Measurements from ENCODE around the gene B3GNT3.

B3GNT3 gene

DNA sequence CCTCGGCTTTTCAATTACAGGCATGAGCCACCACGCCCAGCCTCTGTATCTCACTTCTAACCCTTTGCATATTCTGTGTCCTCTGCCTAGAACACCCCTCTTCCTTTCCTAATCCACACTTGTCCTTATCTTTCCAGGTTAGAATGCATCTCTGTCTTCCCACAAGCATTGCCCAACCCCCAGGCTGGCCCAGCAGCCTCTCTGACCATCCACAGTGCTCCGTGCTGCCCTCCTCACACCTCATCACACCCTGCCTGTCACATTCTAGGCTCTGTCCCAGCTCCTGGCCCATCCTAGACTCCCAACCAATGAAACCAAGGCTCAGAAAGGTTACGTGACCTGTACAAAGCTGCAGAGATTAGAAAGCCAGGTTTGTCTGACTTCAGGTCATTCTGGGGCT lies 41.6 kb downstream of the B3GNT3 start:
- DNase-seq, result no peak

GRCh38 chr19:17837972-17838371 lies 43.0 kb downstream of the B3GNT3 start:
- no peak for DNase-seq

GRCh38 chr19:17840019-17840418 lies 45.1 kb downstream of the B3GNT3 start:
- no peak for DNase-seq

DNA sequence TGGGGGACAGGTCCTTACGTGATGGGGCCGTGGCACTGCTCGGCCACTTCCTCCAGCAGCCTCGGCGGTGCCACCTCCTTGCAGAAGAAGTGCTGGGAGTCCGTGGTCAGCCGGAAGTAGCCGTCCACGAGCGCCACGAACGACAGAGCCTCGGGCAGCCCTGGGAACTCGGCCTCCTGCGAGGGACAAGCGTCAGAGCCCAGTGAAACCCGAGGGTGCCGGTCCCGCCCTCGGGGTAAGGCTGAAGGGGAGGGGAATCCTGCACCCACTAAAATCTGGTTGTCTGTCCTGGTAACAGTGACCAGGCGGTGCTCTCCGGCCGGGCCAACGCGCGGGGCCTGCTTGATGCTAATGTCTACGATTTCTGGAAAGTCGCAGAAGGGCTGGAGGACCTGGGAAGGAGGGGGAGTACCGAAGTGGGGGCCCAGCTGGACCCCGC lies 46.5 kb downstream of the B3GNT3 start:
- DNase-seq, result no peak

DNA sequence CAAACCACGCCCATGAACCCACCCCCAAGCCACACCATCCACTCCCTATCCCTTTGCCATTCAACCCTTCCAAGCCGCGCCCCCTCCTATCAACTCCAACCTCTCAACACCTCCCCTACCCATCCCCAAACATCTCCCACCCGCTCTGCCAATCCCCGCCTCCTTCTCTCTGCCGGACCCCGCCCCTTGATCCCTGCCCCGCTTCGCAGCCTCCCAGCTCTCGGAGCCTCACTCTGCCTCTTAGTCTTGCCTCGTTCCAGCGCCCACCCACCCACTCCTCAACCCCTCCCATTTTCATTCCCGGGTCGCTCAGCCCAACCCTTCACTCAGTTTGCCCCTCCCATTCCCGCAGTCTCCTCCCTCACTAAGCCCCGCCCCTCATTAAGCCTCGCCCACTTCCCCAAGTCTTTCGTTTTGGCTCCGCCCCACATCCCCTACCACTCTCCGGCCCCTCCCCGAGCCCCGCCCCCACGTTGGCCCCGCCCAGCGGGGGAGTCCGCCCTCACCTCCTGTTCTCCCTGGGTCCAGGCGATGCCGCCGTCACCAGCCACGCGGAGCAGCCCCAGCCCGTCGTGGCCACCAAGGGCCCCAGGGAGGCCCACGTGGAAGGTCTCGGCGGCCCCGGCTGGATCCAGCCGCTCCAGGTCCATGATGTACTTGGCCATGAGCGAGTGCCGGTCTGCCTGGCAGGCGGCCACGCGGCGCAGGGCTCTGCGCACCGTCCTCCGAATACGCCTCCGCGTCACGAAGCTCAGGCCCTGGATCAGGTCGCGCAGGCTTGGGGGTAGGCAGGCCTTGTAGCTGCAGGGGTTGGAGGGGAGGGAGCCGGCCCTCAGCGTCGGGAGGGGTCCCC lies 47.1 kb downstream of the B3GNT3 start:
- no peak for DNase-seq

DNA sequence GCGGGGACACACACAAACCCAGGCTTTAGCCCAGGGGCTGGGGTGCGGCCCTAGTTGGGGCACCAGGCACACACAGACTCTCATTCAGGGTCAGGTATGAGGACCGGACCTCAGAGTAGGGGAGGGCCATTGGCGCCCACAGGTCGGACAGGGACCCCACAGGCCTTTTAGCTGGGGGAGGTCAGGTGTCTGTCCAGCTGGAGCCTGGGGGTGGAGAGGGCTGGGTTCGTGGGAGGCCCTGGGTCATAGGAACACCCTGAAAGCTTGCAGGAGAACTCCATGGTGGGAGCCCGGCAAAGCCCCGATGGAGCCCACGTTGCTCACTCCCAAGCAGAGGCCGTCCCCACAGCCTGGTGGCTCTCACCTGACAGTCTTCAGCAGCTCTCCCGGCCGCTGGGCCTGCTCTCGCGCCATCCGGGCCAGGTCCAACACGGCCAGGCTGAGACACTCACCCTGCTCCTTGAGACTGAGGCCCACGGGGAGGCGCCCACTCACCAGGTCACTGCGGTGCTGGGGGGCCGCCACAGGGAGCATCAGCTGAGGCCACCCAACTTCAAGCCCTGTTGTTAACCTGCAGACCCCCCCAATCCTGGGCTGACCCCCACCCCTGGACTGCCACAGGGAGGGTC lies 47.8 kb downstream of the B3GNT3 start:
- no peak for DNase-seq

GRCh38 chr19:17843292-17843827 lies 48.4 kb downstream of the B3GNT3 start:
- DNase-seq, result no peak

- no peak for DNase-seq
Measured at GRCh38 chr19:17843908-17844490, 49.1 kb downstream of the B3GNT3 start.

DNA sequence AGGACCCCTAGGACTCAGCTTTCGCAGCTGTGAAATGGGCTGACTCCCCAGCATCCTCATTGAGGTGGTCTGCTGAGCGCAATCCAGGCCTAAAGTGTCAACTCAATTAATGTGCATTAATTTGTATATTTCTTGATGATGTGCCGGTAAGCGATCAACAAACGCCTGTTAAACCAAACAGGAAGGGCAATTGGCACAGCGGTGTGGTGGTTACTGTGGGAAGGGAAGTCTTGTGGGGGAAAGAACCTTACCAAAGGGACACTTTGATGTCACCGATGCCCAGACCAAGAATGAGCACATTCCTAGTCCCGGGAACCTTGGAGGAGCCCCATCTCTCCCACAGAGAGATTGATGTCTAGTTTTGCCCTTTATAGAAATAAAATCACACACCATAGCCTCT lies 51.2 kb downstream of the B3GNT3 start:
- peak; percentile 62 for DNase-seq

DNA sequence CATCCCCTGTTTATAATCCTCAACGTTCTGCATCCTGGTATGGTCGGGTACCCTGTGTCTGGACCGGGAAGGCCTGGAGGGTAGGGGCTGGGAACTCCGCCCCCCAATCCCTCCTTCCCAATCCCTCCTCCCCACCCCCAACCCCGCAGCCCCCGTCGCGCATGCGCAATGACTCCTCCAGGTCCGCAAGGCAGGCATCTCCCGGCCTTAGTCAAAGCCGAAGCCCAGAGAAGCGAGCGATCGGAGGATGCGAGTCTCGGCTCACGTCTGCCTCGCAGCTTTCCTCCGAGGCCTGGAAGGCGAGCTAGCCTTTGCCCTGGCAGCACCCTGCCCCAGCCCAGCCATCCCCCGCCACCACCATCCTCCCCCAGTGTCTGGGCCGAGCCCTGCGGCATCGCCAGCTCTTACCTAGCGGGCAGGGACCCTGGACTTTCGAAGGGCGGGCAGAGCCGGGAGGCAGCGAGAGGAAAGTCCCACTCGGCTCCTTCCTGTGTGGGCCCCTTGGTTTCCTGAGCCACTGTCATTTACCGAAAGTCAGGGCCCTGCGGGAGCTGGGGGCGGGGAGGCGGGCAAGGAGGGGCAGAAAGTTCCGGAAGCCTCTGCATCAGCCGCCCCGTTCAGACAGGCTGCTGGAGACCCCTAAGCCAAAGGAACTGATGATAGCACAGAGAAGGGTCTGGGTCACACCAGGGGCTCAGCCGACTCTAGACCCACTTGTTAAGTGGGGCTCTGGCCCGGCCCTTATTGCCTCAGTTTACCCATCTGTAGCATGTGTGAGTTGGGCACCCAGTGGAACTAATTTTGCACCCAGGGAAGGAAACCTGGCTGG lies 52.8 kb downstream of the B3GNT3 start, which contains the start of gene JAK3:
TSS of gene JAK3 (minus strand) at position 445 of the 829 bp plus-strand sequence. CDS start 3,565 bp downstream, outside the sequence.
- DNase-seq, result peak; percentile 83

DNA sequence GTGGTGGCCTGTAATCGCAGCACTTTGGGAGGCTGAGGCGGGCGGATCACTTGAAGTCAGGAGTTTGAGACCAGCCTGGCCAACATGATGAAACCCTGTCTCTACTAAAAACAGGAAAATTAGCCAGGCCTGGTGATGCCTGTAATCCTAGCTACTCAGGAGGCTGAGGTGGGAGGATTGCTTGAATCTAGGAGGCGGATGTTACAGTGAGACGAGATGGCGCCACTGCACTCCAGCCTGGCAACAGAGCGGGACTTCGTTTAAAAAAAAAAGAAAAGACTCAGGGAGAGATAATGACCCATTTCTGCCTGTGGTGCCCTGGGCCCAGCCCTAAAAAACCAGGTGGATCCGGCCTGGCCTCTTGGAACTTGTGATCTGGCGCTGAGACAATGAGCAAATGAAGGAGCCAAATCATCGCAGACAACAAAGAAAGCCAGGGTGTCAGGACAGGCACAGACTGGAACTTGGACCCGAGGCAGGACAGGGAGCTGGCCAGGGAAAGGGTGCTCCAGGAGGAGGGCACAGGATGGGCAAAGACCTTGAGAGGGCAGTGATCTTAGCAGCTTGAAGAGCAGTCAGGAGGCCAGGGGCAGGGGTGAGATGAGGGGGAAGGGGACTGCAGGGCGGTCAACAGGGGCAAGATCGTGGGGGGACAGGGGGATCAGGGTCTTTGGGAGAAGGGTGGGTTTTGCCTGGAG lies 53.8 kb downstream of the B3GNT3 start:
- DNase-seq, result no peak

DNA sequence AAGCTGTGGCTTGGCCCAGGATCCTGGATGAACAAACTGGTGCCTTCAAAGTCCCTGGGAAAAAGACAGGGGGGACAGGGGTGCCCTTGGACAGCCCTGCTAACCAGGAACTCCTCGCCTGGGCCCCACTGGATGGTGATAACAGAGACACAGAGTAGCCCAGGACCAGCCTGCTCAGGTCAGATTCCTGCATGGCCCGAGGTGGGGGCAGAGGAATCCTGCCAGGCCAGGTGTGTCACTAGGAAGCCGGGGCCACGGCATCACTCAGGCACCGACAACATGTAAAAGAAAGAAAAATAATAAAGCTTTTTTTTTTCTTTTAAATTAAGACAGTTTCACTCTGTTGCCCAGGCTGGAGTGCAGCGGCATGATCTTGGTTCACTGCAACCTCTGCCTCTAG lies 59.1 kb downstream of the B3GNT3 start:
- no peak for DNase-seq

DNA sequence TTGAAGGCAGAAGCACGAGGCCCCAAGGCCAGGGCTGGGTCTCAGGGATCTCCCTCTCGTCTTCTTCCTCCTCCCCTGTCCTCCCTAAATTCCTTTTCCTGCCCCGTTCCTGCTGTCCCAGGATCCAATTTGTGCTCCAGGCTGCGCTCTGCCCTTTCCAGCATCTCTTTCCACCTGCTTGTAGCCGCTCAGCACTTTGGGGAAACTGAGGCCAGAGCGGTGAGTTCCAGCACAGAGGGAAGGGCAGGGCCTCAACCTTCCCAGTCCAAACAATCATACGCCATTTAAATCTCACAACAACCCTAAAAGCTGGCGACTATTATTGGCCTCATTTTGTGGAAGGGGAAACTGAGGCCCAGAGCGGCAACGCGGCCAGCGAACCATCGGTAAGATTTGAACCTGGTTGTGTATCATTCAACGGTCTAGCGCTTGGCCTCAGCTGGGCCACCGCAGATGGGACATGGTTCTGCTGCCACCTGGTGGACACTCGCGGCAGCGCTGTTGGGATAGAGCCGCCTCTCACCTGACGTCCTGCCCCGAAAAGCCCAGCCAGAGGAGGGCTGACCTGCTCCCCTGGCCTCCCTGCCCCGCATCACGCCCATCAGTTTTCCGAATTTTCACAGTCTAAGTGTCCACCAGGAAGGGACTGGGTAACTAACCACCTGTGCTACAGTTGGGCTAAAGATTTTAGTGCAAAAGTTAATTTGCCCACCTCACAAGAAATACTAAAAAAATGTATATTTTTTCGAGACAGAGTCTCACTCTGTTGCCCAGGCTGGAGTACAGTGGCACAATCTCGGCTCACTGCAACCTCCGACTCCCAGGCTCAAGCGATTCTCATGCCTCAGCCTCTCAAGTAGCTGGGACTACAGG lies 60.6 kb downstream of the B3GNT3 start:
- DNase-seq, result peak; percentile 86

- peak; percentile 100 for DNase-seq
Measured at GRCh38 chr19:17859533-17860330, 64.8 kb downstream of the B3GNT3 start, which contains the start of gene RPL18A. Gene RPL18A (plus strand): TSS chr19:17859910. CDS start chr19:17859957, 47 bp downstream.

DNA sequence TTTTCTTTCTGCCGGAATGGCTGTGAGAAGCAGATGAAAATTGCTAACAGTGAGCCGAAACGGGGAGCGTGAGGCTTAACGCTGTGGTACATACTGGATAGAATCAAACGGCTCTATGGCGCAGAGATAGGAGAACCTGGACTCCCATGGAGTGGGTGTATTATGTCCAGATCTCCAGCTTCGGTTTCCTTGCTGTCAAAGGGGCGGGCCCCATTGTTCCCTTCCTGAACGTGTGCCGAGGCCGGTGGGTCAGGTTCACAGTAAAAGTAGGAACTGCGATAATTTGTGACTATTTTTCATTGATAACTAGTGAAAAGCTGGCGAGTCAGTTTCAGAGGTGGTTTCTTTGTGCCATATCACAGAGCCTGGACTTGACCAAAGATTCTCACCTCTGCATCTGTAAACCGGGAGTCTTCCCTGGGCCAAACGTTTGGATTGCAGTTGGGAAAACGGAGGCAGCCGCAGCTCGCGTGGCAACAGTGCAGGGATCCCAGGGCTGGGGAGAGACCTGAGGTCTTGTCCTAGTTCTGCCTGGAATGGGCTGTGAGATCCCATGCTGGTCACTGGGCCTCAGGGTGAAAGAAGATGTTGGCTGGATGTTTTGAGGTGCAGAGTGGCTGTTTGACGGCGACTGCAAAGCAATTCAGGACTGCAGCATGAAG lies 65.5 kb downstream of the B3GNT3 start:
- no peak for DNase-seq

DNA sequence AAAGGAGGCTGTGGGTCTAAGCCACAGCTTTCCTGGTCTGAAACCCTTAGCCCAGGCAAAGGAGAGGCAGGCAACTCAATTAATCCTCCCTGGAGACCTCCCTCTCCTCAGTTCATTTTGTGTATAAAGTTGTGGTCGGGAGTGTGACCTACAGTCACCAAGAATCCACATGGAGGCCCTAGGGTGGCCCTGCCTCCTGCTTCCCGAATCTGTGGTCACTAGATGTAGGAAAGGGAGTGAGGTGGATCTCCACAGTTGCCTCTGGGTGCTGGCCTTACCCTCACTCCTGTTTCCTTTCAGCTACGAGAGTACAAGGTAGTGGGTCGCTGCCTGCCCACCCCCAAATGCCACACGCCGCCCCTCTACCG lies 66.0 kb downstream of the B3GNT3 start:
- no peak for DNase-seq

DNA sequence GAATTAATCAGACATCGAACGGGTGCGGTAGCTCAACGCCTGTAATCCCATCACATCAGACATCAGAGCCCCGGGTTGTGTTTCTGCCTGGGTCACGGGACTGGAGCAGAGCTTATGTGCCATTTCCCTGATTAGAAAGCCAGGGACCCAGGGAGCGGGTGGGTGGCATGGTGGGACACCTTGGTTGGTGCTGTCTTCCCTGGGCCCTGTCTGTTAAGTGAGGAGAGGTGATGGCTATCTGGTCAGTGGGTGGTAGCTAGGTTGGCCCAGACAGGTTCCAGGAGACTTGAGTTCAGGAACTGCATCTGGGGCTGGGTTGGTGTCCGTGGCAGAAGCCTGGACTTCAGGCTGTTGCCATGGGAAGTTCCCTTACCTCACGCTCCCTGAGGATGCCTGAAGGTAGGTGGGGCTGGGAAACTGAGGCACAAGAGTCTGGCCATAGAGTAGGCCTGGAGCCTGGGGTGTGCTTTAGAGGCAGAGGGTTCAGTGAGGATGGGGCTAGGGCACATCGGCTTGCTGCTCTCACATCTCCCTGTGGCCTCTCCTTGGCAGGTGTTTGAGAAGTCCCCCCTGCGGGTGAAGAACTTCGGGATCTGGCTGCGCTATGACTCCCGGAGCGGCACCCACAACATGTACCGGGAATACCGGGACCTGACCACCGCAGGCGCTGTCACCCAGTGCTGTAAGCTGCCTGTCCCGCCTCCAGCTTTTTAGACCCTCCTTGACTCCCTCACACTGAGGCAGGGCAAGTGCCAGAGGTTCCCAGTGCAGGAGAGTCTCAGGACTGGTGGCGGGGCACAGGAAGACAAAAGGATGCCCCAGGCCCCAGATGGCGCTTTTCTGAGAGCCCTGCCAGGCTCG lies 66.8 kb downstream of the B3GNT3 start:
- DNase-seq, result no peak

- no peak for DNase-seq
Measured at GRCh38 chr19:17862711-17863519, 68.0 kb downstream of the B3GNT3 start.
